A673 (cell line): ENCODE data around the gene ANKLE2.

Experiments used
- EZH2 ChIP-seq: fragments of 200-600 bp; sonication (generic); IDR thresholded peaks from 2 replicates; pipeline ENCODE4 v1.6.1; 2017; ENCODE audit warnings: borderline replicate concordance, low read depth, mild to moderate bottlenecking, mixed read lengths, antibody characterized with exemption, low read length; ENCODE audit not compliant: poor library complexity, severe bottlenecking
- TF ChIP-seq, protein P1 (sequence below): fragments of 300-800, 200-600 bp; sonication (generic); conservative IDR thresholded peaks from 2 replicates; pipeline ENCODE4 v1.5.1; 2017; ENCODE audit warnings: low read depth, mild to moderate bottlenecking, antibody characterized with exemption, low read length, moderate library complexity, mixed read lengths

GRCh38 chr12:132775502-132776229 lies 14.0 kb upstream of the ANKLE2 start:
- TF ChIP-seq EZH2 = no peak
- TF ChIP-seq, protein P1, sequence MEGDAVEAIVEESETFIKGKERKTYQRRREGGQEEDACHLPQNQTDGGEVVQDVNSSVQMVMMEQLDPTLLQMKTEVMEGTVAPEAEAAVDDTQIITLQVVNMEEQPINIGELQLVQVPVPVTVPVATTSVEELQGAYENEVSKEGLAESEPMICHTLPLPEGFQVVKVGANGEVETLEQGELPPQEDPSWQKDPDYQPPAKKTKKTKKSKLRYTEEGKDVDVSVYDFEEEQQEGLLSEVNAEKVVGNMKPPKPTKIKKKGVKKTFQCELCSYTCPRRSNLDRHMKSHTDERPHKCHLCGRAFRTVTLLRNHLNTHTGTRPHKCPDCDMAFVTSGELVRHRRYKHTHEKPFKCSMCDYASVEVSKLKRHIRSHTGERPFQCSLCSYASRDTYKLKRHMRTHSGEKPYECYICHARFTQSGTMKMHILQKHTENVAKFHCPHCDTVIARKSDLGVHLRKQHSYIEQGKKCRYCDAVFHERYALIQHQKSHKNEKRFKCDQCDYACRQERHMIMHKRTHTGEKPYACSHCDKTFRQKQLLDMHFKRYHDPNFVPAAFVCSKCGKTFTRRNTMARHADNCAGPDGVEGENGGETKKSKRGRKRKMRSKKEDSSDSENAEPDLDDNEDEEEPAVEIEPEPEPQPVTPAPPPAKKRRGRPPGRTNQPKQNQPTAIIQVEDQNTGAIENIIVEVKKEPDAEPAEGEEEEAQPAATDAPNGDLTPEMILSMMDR = no peak
